Activated CD8-positive, alpha-beta memory T cell treated with anti-CD3 and anti-CD28 coated beads, Interleukin-2, amount 50 U/mL, for 4 hours (primary cell): ENCODE measurements around the gene PPP2R1B.
"Not testable (repeated sequence)": the region's sequence is repeated elsewhere in the genome, so short reads cannot be mapped to it uniquely, and the experiment has no call there.

Experiments used
- DNase-seq: peaks from one replicate; pipeline ENCODE4 v3.0.0-alpha.2; 2020

PPP2R1B gene

GRCh38 chr11:111782109-111782741 is 16.0 kb upstream of the PPP2R1B start:
- no peak for DNase-seq

- DNase-seq, result no peak
These were observed 12.9 kb upstream of the PPP2R1B start for GRCh38 chr11:111779118-111779517.

GRCh38 chr11:111778047-111778558 is 11.9 kb upstream of the PPP2R1B start:
- no peak for DNase-seq

- DNase-seq, result no peak
These were observed 11.2 kb upstream of the PPP2R1B start for GRCh38 chr11:111777094-111778046.

- no peak for DNase-seq
These were observed 10.4 kb upstream of the PPP2R1B start for GRCh38 chr11:111776398-111777093.

- no peak for DNase-seq
These were observed 8.9 kb upstream of the PPP2R1B start for GRCh38 chr11:111774955-111775710.

GRCh38 chr11:111772535-111772934 is 6.3 kb upstream of the PPP2R1B start:
- no peak for DNase-seq

GRCh38 chr11:111771205-111771604 is 5.0 kb upstream of the PPP2R1B start:
- not testable (repeated sequence) for DNase-seq

GRCh38 chr11:111770581-111771134 is 4.5 kb upstream of the PPP2R1B start:
- DNase-seq, result no peak

- DNase-seq, result no peak
These were observed 599 bp upstream of the PPP2R1B start for GRCh38 chr11:111766834-111767142.

GRCh38 chr11:111765320-111765983 is 737 bp downstream of the PPP2R1B start:
- DNase-seq, result no peak

GRCh38 chr11:111764621-111765020 is 1.6 kb downstream of the PPP2R1B start:
- no peak for DNase-seq

- DNase-seq, result no peak
These were observed 3.1 kb downstream of the PPP2R1B start for GRCh38 chr11:111762981-111763643.

GRCh38 chr11:111762526-111762925 is 3.7 kb downstream of the PPP2R1B start:
- no peak for DNase-seq

GRCh38 chr11:111761036-111761435 is 5.2 kb downstream of the PPP2R1B start:
- DNase-seq, result no peak

GRCh38 chr11:111759778-111760407 is 6.3 kb downstream of the PPP2R1B start:
- DNase-seq, result no peak

- DNase-seq, result no peak
These were observed 6.8 kb downstream of the PPP2R1B start for GRCh38 chr11:111759376-111759775.

GRCh38 chr11:111756097-111756496 is 10.1 kb downstream of the PPP2R1B start:
- no peak for DNase-seq

- DNase-seq, result no peak
These were observed 16.5 kb downstream of the PPP2R1B start for GRCh38 chr11:111749646-111750045.

GRCh38 chr11:111748035-111748804 is 18.0 kb downstream of the PPP2R1B start:
- DNase-seq, result no peak
